C4-2B (cell line): ENCODE measurements around the gene TMEM181.
"Not testable (repeated sequence)": the region's sequence is repeated elsewhere in the genome, so short reads cannot be mapped to it uniquely, and the experiment has no call there.

Experiments
- H3K27ac ChIP-seq: fragments of 450-650 bp; 2 replicates; pipeline ENCODE4 v1.5.1; 2017
- CTCF ChIP-seq: fragments of 450-650 bp; conservative IDR thresholded peaks from 2 replicates; pipeline ENCODE4 v1.5.1; 2017; ENCODE audit warnings: mild to moderate bottlenecking
- ZFX ChIP-seq: fragments of 450-650 bp; IDR thresholded peaks from 2 replicates; pipeline ENCODE4 v1.6.1; 2017

The TMEM181 gene

GRCh38 chr6:158611541-158612370 lies 51.9 kb downstream of the TMEM181 start:
- H3K27ac ChIP-seq: no peak overlapping the region
- TF ChIP-seq CTCF: no peak
- TF ChIP-seq ZFX: no peak

DNA sequence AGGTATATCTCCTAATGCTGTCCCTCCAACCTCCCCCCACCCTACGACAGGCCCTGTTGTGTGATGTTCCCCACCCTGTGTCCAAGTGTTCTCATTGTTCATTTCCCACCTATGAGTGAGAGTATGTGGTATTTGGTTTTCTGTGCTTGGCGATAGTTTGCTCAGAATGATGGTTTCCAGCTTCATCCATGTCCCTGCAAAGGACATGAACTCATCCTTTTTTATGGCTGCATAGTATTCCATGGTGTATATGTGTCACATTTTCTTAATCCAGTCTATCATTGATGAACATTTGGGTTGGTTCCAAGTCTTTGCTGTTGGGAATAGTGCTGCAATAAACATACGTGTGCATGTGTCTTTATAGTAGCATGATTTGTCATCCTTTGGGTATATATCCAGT lies 54.7 kb downstream of the TMEM181 start:
- not testable (repeated sequence) for H3K27ac ChIP-seq

DNA sequence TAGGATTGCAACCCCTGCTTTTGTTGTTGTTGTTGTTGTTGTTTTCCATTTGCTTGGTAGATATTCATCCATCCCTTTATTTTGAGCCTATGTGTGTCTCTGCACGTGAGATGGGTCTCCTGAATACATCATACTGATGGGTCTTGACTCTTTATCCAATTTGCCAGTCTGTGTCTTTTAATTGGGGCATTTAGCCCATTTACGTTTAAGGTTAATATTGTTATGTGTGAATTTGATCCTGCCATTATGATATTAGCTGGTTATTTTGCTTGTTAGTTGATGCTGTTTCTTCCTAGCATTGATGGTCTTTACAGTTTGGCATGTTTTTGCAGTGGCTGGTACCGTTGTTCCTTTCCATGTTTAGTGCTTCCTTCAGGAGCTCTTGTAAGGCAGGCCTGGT lies 58.4 kb downstream of the TMEM181 start:
- not testable (repeated sequence) for H3K27ac ChIP-seq

DNA sequence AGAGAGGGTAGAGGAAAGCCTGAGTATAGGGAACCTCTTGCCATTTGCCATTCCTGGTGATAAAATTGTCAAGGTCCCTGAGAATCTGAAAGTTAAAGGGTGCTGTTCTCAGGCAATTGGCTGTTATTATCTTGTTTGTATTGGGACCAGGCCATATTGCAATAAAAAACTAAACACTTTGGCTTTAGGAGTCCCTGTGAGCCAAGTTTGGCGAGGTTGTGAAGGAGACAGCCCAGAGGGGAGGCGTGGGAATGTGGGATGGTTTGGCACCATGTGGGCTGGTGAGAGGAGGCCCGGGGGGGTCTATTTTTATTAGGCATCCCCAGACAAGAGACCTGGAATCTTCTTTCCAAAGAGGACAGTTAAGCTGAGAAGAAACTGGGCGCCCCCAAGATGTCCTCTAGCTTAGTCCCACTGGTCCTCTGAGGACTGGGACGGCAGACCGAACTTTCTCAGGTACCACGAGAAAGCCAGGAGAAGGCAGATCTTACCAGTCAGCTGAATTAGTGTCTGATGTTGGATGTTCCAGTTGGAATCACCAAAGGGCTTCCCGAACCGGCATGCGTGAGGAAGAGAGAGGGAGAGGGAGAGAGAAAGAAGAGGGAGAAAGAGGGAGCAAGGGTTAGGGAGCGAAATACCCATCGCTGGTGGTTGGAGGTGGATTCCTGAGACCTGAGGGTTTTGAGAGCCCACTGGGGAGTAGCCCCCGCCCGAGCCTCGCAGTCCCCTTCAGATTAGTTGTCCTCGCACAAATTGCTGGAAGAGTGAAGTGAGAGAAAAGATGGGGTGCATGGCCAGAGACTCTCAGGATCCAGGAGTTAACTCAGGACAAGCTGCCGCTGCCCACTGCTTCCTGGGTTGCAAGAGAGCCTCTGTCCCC lies 60.3 kb downstream of the TMEM181 start:
- no peak for TF ChIP-seq ZFX
- no peak for TF ChIP-seq CTCF
- no peak overlapping the region for H3K27ac ChIP-seq

GRCh38 chr6:158620963-158621693 lies 61.2 kb downstream of the TMEM181 start:
- no peak overlapping the region for H3K27ac ChIP-seq
- no peak for TF ChIP-seq ZFX
- no peak for TF ChIP-seq CTCF

- no peak for TF ChIP-seq ZFX
- no peak for TF ChIP-seq CTCF
These were observed 62.0 kb downstream of the TMEM181 start for GRCh38 chr6:158621694-158622544.

DNA sequence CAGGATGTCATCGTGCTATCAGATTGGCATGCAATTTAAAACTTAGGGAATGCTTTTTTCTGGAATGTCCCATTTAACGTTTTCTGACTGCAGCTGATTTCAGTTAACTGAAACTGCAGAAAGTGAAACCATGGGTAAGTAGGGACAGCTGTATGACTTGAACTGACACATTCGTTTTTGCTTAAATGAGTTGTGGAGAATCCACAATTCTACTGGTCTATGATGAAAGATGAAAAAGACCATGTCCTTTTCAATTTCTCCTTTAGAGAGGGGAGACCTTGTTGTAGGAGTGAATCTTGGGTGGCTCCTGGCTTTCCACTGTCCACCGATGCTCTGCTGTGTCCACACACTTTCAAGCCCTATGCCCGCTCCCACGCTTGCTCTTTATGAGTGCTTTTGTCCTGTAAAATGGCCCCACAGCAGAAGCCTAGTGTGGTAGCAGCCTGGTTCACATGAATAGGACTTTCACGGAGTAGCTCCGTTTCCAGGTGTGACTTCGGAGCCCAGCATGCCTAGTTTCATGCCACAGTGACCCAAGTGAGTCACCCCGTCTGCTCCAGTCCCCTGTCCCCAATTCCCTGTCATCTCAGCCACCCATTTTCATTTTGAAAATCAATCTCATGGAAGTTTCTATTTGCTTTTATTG lies 62.8 kb downstream of the TMEM181 start:
- H3K27ac ChIP-seq: no peak overlapping the region
- TF ChIP-seq ZFX (no peak), CTCF (no peak)

More at GRCh38 chr6:158621694-158622544, 62.0 kb downstream of the TMEM181 start:
- H3K27ac ChIP-seq: no peak overlapping the region
